T-helper 1 cell treated with Interleukin-12 subunit alpha and Interleukin-12 subunit beta and Interleukin-4 antibody, amounts not matched to agents 30 ng/mL and 1 ng/mL, for 36 hours (primary cell): Measurements from ENCODE around the gene LAMA4. TPM values are rescaled to one million over a fixed set of nuclear protein-coding genes. Genes with fewer than 3 reads are reported as not detected.

ENCODE experiments used
- intact Hi-C: fragments of 100-400 bp; cut with micrococcal nuclease; formaldehyde crosslinking; loops from one replicate; pipeline ENCODE4 v1.15.1; 2024
- total RNA-seq: library from RNA; stranded (reverse); gene quantifications from 2 replicates; pipeline ENCODE4 v1.2.3, GENCODE V29; 2022

LAMA4 gene
- total RNA-seq, 1 donor from 2014 or later: not detected

DNA sequence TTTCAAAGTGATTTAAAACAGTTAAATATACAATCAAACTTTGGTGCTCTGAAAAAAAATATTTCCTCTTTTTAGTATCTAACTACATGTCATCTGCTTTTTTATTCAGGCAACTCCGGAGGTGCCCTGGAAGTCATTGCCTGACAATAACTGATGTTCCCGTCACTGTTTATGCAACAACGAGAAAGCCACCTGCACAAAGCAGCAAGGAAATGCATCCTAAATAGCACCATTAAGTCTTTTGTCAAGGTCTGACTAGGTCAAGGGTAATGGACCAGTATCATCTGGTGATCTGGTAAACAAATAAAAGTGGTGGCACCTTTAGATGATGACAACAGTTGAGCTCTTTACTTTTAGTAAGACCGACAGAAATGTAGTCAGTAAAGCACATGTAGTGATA is 153.8 kb downstream of the LAMA4 start:
- intact Hi-C loops: no loop called here

DNA sequence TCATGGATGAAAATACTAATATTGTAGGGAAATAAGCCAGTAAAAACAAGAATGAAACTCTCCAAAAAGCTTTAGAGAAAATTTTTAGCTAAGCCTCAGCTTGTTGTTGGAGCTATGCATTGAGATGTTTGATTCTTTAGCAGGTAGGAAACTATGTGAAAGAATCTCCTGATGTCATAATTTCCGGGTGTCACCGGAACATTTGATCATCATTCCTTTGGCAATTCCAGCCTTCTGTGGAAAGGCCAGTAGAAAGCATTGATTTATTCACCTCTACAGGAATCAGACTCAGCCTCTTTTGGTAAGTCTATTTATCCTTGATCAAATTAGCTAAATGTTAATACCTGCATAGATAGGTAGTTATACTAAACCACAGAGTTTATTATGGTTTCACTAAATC is 157.5 kb downstream of the LAMA4 start:
- intact Hi-C loops: no loop called here

GRCh38 chr6:112087916-112088315 is 166.5 kb downstream of the LAMA4 start:
- intact Hi-C loops: loop anchor here (1.0 to 10.0 kb wide), 19 partner anchors 45 to 1906 kb away; partner anchors contain the start of genes AMD1, CDC40, CDK19 and FYN

- intact Hi-C loops: loop anchor here (1.0 to 10.0 kb wide), 19 partner anchors 44 to 1905 kb away; partner anchors contain the start of genes AMD1, CDC40, CDK19 and FYN
Measured at GRCh38 chr6:112087136-112087911, 167.0 kb downstream of the LAMA4 start, which contains the start of the genes FAM229B and TUBE1. Gene FAM229B (plus strand): TSS chr6:112087591. CDS start chr6:112099284, 11,693 bp downstream. Gene TUBE1 (minus strand): TSS chr6:112087482. CDS start chr6:112087434, 48 bp downstream.

DNA sequence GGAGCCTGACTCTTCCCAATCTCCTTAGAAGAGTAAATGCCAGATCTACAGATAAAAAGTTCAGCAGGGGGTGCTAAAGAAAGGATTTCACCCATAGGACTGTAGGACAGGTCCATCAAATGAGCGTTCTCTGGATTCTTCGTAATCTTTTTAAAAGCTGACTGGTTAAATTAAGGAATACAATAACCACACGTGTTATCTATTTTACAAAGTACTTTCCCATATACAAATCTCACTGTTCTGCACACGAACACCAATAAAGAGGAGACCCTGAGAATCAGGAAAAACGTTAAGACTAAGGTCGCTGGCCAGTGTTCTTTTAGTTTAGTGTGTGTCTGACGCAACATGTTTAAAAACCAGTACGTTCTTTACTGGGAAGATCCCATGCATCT is 167.6 kb downstream of the LAMA4 start:
- intact Hi-C loops: loop anchor here (1.0 to 10.0 kb wide), 20 partner anchors 43 to 1904 kb away; partner anchors contain the start of genes AMD1, CDC40, CDK19 and FYN

DNA sequence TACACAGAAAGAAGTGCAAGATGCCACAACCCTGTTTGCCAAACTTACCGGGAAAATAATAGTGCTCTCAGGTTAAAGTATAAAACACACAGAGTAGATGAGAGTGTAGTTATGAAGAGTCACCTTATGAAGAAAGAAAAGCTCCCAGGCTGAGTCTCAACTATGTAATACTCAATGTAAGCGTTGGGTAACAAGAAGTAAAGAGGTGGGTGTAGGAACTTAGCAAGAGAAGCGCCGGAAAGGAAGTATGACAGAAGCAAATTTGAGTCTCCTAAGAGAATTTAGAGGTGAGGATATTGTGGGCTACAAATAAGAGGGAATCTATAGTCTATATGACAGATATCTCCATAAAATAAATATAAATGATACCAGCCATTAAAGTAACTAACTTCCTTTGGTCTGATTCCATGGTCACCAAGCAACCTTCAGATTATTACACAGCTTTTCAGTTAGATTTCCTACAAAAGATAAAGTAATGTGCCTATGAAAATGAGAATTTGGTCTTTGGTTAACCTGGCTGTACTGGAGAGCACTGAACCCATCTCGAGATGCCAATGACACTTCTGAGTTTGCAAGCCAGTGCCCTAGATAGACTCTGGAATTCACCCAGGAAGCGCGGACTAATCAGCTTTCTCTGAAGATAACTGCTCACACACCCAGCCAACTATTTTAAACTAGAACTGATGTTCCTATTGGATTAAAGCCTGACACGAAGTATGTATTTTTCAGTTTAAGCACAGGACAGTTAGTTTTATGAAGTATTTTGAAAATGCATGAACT is 168.9 kb downstream of the LAMA4 start:
- intact Hi-C loops: loop anchor here (1.0 to 10.0 kb wide), 11 partner anchors 201 to 1903 kb away; partner anchors contain the start of genes CDC40, CDK19, GTF3C6 and HDAC2

GRCh38 chr6:112081569-112081968 is 172.8 kb downstream of the LAMA4 start:
- intact Hi-C loops: loop anchor here (2.0 to 10.0 kb wide), 2 partner anchors 31 to 1397 kb away; no protein-coding TSS in a partner anchor

- intact Hi-C loops: loop anchor here (5.0 kb wide), 1 partner anchor 96 kb away; no protein-coding TSS in a partner anchor
Measured at GRCh38 chr6:112066606-112067005, 187.8 kb downstream of the LAMA4 start.

DNA sequence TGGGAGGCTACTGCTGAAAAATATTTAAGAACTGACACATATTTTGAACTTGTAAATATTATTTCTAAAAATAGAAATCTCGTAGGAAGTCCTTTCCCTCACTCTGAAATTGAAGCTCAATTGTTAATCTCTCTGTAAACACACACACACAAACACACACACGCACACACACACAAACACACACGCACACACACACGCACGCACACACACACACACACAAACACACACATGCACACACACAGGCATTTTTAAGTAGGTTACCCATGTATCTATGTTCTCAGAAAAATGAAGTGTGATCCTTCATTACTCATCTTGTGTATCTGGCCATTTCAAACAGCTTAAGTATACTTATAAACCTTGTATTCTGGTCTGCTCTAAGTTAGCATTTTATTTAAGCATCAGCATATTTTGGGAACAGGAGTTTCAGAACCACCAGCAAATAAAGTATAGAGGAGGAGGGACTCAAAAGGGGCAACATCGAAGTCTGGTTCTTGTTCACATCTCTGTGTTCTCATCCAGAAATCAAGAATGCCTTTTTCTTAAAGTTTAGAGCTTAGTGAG is 188.9 kb downstream of the LAMA4 start:
- intact Hi-C loops: loop anchor here (5.0 kb wide), 1 partner anchor 97 kb away; no protein-coding TSS in a partner anchor

DNA sequence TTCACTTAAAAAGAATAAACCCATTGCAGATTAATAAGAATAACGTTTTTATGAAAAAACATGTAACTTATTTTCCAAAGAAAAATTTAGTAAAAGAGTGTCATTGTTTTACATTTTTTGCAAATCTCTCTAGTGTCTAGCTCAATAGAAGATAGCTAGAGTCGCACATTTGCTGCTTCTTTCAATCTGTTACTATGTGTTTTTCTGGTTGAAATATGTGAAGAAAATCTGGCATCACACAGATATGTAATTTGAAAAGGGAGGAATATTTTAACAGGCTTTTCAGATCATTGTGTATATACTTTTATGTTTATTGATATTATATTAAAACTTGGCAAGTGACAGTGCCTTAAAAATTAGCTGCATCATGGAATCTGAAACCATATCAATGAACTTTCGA is 191.4 kb downstream of the LAMA4 start:
- intact Hi-C loops: no loop called here

DNA sequence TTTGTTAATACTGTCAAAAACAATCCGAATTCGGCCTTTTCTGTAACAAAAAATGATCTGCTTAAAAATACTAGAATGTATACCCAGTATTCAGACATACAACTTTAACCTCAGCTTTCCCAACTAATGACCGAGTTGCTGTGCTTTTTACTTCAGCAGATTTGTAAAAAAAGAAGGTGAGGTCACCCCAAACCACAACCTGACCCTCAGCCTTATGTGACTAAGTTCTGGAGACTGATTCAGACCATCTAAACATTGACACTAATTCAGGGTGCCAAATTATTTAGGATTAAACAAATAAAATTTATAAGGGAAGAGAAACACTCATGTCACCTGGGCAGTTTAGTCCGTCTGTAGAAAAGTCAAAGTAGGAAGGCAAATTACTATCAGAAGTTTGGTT is 192.8 kb downstream of the LAMA4 start:
- intact Hi-C loops: no loop called here

Other genes starting within 250 kb of the LAMA4 start
- gene CCN6, start 200.5 kb downstream of the LAMA4 start, total RNA-seq: not detected in 2 replicates
- gene TUBE1, start 167.1 kb downstream of the LAMA4 start, total RNA-seq: 18.4 and 18.6 TPM in 2 replicates
- gene FAM229B, start 167.0 kb downstream of the LAMA4 start, total RNA-seq: 1.1 and 2.3 TPM in 2 replicates
- not detected in 2 replicates for gene RFPL4B, start 92.8 kb upstream of the LAMA4 start, total RNA-seq